Occipital lobe (tissue), 2 donors: ENCODE results near the gene SLC25A31. TPM values are rescaled to one million over a fixed set of nuclear protein-coding genes. Genes with fewer than 3 reads are reported as not detected.

Experiments
- DNase-seq: peaks from one replicate; lab custom pipeline; 2025; lab: John Stamatoyannopoulos, UW
- total RNA-seq: library from RNA; depleted of rRNA; stranded (reverse); fragments of >200 nt; gene quantifications from one replicate; pipeline ENCODE4 v1.2.3, GENCODE V29; 2014

Gene SLC25A31
- total RNA-seq, 1 donor from 2014 or later: 0.16 TPM

- DNase-seq: no peak
Measured at GRCh38 chr4:127777487-127777886, 47.3 kb downstream of the SLC25A31 start.

DNA sequence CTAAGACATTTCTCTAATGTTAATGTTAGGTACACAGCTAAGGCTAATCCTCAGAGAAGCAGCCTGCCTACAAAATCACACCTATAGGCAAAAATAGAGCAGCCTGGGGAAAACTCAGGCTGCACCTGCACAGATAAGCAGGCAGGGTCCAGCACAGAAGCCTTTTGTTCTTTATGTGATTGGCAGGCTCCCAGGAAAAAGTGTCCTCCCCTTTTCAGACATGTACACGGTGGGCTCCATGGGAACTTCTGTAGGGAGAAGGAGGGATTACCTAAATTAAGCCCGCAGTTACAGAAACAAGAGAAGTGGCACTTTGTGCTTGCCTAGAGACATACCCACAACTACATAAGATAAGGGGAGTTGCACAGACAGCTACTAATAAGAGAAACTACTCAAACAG, 47.9 kb downstream of the SLC25A31 start:
- no peak for DNase-seq

GRCh38 chr4:127780598-127780997, 50.4 kb downstream of the SLC25A31 start:
- DNase-seq: no peak

- DNase-seq: peak; percentile 40
Measured at GRCh38 chr4:127781300-127782024, 51.3 kb downstream of the SLC25A31 start.

DNA sequence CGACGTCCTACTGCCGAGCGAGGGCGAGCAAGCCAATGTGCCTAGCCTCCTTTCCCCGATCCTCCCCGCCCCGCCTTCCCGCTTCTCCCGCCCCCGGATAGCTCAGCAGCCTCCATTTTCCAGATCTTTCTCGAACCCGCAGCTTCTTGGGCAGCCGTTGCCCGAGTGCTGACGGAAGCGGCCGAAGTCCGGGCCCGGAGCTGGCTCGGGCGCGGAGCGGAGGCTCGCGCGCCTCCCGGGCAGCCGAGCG, 51.8 kb downstream of the SLC25A31 start:
- DNase-seq: peak; percentile 83

DNA sequence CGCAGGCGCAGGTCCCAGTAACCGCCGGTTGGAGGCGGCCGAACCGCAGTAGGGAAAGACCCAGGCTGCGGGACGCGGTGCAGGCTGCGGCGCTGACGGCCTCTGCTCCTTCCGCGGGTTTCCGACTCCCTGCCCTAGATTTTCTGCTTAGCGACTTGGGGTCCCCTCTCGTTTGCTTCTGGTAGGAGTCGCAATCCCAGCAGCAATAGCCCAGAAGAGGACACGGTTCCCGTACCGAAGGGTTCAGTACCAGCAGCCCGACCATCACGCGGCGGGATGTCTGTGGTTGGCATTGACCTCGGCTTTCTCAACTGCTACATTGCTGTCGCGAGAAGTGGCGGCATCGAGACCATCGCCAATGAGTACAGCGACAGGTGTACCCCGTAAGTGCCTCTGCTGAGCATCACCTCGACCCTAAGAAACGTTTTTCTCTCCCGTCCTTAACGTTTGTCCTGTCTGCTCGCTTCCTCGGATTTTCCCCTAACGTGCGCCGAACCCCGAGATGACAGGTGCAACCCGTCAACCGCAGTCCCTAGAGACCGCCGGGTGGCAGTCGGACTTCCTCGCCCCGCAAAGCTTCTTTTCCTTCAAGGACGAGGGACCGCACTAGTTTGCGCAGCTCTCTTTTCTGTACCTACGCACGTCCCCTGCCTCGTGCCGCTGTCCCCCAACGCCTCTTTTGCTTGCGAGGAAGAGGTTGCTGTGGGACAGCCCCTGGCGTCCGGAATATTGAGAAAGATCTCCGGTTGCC, 52.2 kb downstream of the SLC25A31 start, which contains the start of gene HSPA4L:
TSS of gene HSPA4L (plus strand) at position 48 of the 751 bp plus-strand sequence. CDS start at position 277, 229 bp downstream.
- peak; percentile 47 for DNase-seq

GRCh38 chr4:127783026-127783769, 53.0 kb downstream of the SLC25A31 start:
- peak; percentile 28 for DNase-seq

DNA sequence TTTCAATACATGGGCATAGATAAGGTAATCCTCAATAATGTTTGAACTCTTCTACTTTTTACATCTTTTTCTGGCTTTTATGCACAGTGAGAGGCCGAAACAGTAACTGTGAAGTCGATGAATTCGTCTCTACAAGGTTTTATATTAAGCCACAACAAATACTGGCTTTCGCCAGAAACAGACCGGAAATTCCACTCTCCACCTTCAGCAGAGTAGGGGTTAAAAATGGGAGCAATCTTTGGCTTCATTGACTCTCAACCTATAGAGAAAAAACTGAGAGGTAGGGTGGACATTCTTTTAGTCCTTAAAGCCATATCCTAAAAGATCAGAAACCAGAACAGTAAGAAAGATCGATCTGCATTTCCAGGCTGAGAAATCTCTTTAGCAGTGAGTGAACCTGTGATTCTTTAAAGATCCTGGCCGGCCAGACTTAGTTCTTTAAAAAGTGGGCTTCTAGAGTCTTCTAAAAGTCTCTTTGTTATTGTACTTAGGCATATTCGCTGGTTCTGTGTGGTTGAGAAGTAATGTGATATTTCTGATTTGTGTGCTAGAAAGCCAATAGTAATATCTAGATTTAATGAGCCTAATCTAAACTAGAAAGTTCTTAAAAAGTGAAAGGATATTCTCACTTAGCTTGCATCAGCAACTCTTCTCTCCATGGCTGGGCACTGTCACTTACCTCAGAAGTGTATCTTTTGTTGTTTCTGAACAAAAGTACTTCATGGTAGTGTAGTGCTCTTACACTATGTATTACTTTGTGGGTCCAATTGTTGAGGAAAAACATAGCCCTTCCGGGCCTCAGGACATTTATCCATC, 54.0 kb downstream of the SLC25A31 start:
- no peak for DNase-seq

- no peak for DNase-seq
Measured at GRCh38 chr4:127788517-127788916, 58.3 kb downstream of the SLC25A31 start.

DNA sequence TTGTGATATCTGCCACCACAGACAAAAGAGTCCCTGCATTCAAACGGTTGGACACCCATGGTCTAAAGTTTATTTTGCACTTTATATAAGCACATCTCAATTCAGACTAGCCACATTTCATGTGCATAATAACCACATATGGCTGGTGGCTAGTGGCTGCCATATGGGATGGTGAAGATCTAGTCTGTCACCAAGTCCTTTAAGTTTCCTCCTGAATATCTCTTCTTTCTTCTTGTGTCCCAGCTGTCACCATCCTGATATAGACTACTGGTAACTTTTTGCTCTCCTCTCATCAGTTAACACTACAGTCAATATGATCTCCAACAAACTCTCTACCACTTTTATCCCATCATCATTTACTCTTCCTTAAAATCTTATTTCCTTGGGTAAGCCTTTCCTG, 61.2 kb downstream of the SLC25A31 start:
- DNase-seq: no peak

GRCh38 chr4:127793528-127793927, 63.3 kb downstream of the SLC25A31 start:
- DNase-seq: no peak

- DNase-seq: no peak
Measured at GRCh38 chr4:127799711-127800110, 69.5 kb downstream of the SLC25A31 start.

DNA sequence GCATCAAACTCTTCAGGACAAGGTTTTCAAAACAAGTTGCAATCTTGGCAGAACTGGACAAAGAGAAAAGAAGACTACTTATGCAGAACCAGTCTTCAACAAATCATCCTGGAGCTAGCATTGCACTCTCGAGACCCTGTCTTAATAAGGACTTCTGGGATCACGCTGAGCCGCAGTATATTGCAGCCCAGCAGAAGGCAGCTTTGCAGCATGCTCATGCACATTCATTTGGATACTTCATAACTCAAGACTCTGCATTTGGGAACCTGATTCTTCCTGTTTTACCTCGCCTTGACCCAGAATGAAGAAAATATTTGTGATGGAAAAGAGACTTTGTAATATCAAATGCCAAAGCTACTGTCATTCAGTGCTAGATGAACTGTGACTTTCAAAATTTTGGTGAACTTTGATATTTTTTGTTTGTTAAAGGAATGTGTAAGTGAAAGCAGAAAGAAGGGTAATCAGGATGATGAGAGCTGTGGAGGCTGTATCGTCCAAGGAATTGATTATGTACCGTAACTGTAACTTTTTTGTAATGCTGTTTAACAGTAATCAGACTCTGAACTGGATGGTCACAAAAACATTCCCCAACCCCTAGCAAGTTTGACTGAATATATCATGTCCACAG, 79.1 kb downstream of the SLC25A31 start:
- DNase-seq: no peak

DNA sequence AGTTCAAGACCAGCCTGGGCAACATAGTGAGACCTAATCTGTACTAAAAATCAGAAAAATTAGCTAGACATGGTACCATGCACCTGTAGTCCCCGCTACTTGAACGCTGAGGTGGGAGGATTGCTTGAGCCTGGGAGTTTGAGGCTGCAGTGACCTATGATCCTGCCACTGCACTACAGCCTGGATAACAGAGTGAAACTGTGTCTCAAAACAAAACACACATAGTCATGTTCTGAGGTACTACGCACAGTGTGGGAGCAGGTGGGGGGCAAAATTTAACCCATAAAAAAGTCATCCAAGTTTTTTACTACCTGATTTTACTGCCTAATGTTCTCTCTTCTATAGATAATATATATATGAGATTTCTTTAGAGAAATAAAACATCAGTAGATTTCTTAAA, 80.4 kb downstream of the SLC25A31 start:
- DNase-seq: no peak

DNA sequence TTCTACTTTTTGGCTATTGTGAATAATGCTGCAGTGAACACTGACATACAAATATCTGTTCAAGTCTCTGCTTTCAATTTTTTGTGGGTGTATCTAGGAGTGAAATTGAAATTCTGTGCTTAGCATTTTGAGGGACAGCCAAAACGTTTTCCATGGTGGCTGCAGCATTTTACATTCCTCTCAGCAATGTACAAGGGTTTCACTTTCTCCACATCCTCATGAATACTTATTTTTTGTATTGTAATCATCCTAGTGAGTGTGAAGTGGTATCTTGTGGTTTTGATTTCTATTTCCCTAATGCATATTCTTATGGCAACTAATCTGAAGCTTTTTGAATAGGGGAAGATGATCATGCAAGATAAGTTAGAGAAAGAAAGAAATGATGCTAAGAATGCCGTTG, 92.2 kb downstream of the SLC25A31 start:
- DNase-seq: no peak

Other genes with a start within 250 kb of the SLC25A31 start
- 36.3 TPM for gene INTU, start 97.4 kb upstream of the SLC25A31 start, total RNA-seq
- gene HSPA4L, start 51.9 kb downstream of the SLC25A31 start, total RNA-seq: 10.9 TPM
- gene PLK4, start 150.5 kb downstream of the SLC25A31 start, total RNA-seq: 11.7 TPM
- 82.7 TPM for gene MFSD8, start 234.8 kb downstream of the SLC25A31 start, total RNA-seq
- gene ABHD18, start 235.0 kb downstream of the SLC25A31 start, total RNA-seq: 24.3 TPM